CD4-positive, alpha-beta T cell treated with Interferon gamma for 1 hour (primary cell): ENCODE measurements around the gene NET1.

Source experiments
- DNase-seq: peaks from one replicate; pipeline ENCODE4 v3.0.0-alpha.2; 2020

NET1 gene

DNA sequence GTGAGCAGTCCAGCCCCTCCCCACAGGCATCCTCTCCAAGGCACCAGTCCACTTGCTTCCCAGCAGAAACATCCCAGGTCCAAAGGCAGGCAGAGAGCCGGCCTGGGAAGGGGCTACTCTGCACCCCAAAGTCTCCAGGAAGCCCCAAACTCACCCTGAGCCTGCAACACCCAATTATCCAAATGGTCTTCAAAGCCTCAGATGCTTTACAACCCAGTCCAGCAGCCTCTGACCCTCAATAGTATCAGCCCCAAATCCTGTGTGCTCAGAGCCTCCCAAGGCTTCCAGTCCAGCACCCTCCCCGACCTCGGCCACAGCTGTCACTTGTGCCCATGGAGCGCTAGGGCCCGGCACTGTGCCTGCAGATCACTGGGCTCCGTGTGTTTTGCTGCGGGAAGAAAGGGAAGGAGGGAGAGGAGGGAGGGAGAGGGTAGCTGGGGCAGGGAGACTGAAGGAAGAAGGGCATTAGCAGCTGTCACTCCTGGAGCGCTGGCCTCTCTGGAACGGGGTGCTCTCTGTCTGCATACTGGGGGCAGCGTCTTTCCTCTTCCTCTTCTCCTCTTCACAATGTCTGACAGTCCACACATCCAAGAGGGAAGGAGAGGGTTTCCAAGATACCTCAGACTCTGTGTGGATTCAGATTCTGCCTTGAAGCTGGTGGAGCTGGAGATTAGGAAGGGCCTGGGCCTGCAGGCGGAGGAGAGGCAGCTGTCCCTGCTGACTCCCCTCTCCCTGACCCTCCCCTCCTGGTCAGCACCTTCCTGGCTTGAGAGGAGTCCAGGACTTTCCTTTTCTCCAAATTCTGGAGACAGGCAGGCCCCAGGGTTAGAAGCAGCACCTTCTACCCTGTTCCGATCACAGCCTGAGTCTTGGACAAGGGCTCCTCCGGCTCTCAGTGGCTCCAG is 73.8 kb downstream of the NET1 start:
- no peak for DNase-seq

GRCh38 chr10:5486853-5487235 is 74.5 kb downstream of the NET1 start:
- no peak for DNase-seq

DNA sequence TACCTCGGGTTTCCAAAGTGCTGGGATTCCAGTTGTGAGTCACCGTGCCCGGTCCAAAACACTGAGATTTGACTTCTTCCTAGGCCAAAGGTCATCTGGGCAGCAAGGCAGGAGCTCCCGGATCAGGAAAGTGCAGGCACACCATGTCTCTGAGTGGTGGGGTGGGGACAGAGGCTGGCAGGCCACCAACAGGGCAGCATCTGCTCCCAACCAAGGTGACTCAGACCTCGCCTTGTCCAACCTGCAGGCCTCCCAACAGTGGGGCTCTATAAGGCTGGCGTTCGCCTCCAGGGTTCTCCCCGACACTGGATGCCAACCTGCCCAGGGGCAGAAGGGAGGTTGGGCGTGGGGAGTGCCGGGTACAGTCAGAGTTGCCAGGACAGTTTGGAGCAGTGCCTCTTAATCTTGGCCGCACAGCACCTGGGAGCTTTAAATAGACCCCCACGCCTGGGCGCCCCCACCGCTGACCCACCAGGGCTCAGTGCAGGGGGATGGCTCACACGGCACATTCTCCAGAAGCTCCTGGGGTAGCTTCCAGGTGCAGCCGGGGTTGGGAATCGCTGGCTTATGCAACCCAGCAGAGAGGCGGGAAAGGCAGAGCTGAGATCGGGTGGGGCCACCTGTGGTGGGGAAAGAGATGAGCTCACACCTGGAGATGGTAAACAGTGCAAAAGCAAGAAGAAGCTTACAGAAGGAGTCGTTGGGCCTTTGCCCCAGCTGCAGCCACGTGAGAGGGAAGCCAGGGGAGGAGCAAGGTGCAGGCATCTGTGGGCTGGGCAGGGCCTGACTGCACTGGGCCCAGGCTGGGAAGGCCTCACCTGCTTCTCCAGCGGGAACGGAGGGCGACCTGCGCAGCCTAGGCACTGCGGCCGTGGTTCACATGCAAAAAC is 76.2 kb downstream of the NET1 start:
- no peak for DNase-seq

DNA sequence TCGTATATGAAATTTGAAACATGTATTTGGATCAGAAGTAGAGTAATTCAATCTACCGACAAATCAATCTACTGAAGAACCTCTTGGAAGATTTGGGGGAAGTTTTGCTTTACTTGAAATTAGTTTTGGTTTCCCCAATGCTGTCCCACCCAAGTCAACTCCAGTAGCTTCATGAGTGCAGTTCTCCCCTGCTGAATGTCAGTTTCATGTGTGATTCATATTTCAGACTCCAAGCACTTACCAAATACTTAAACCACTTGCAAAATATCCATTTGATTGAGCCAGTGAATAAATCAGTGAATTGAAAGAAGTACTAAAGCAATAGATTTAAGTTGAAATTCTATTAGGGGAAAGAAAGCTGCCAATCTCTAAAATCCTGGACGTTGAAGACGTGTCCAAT is 77.7 kb downstream of the NET1 start:
- DNase-seq: no peak

DNA sequence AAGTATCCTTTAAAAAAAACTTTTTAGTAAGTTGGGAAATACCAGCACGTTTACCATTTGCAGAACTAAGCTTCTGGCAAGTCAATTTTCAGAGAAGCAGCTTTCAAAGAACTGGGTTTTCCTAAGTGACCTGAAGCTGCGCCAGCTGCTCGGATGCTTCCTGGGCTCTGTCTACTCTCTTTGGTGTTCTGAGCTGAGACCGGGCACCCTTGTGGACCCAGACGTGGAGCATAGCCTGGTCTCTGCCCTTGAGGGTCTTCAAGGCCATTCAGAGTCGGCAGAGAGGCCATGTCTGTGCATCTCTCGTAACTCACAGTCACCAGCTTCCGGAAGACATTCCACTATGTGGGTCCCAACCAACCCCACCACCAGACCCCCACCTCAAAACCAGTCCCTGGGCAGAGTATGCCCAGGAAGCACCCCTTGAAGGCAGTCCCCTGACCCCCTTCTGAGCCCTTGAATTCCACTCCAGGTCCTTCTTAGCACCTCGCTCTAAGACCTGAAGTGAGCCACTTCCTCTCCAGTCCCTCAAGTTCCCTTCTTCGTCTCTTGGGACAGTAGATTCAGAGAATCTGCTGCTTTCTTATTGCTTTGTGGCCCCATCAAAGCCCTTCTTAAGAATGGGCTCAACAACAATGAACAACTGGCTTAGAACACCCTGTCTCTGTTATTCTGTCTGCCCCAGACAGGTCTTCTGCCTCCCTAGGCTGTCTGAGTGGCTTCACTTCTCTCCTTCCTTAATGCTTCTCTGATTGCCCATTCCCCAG is 78.5 kb downstream of the NET1 start:
- no peak for DNase-seq

DNA sequence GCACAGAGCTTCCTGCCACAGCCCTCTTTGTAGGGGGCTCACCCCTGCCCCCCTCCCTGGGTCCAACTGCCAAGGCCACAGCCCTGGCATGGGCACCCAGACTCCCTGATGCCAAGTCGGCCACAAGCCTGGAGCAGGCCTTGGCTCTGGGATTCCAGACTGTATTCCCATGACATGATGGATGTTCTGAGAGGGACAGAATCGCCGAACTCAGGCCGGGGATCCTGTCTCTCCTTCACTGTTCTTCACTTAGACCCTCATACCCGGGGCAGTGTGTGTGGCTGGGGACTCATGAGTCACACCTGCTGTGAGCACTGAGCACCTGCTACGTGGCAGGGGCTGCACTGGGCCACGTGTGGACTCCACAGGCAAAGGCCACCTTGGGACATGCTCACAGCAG is 79.1 kb downstream of the NET1 start:
- no peak for DNase-seq

GRCh38 chr10:5492322-5492855 is 80.0 kb downstream of the NET1 start:
- DNase-seq: no peak

DNA sequence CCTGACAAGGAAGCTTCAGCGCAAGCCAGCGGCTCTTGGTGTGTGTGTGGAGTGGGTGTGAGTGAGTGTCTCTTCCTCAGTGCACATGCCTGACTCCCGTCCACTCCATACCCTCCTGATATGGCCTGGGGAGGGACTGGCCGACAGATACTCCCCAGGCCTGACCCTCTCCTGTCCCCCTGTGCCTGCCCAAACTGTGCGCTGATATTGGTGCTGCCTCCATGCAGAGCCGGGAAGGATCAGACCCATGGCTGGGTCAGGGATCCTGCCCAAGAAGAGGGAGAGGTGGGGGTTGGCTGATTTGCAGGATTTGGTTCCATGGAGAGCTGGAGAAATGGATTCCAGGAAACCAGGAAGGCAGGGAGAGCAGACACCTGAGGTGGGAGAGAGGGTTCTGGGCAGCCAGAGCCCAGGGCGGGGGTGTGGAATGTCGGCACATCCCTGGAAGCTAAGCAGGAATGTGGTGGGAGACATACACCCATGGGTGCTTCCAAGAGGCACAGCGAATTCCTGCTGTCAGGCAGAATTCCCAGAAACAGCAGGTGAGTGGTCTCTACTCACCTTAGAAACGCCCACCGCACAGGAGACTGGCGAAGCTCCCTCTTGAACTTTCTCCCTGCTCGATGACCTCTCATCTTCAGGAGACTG is 80.7 kb downstream of the NET1 start:
- no peak for DNase-seq

- DNase-seq: no peak
Measured at GRCh38 chr10:5493691-5494090, 81.3 kb downstream of the NET1 start.

GRCh38 chr10:5494611-5495010 is 82.3 kb downstream of the NET1 start:
- no peak for DNase-seq

DNA sequence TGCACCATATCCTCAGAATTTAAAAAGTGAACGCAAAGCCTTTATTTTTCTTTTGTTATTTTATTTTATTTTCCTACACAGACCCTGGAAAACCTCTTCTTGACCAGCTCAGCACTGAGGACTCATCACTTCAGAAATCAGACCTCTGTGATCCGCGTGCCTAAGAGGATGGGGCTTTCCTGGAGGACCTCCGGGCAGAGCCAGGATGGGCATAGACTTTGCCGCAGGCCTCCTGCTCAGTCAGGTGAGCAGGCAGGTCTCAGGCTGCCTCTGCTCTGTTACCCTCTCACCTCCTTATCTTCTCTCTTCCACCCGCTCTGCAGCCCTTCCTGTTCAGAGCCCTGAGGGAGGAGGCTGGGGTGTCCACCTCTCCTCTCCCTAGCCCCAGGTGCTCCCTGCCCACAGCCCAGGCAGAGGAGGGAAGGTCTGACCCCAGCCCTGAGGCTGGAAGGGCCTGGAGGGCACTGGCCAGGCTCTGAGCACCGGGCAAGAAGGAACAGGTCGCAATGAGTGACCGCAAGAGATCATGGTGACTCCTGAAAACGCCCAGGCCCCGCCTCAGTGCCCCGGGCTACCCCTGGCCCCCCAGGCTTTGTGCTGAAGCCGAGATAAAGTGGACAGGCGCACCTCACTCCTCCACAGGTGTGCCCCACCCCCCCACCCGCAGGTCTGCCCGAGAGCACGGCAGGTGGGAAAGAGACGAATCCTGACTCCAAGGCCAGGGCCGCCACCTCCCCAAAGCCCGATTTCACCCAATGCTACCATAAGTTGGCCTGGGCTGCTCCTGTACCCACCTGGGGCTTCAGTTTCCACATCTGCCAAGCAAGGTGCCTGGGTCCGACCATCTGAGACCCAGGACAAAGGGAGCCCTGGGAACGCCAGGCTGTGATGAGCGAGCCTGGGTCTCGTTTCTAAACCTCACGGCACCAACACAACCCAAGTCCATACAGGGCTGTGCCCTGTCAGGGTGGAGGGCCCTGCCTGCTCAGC is 84.2 kb downstream of the NET1 start:
- DNase-seq: no peak

DNA sequence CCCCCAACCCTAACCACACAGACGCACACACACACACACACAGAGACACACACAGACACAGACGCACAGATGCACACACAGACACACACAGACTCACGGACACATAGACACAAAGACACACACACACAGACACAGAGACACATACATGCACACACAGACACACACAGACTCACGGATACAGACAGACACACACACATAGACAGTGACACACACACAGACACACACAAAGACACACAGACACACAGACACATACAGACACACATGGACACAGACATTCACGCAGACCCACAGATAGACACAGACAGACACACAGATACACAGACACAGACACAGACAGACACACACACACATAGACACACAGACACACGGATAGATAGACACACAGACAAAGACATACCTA is 84.9 kb downstream of the NET1 start:
- DNase-seq: no peak

- DNase-seq: no peak
Measured at GRCh38 chr10:5497948-5498730, 85.8 kb downstream of the NET1 start.

DNA sequence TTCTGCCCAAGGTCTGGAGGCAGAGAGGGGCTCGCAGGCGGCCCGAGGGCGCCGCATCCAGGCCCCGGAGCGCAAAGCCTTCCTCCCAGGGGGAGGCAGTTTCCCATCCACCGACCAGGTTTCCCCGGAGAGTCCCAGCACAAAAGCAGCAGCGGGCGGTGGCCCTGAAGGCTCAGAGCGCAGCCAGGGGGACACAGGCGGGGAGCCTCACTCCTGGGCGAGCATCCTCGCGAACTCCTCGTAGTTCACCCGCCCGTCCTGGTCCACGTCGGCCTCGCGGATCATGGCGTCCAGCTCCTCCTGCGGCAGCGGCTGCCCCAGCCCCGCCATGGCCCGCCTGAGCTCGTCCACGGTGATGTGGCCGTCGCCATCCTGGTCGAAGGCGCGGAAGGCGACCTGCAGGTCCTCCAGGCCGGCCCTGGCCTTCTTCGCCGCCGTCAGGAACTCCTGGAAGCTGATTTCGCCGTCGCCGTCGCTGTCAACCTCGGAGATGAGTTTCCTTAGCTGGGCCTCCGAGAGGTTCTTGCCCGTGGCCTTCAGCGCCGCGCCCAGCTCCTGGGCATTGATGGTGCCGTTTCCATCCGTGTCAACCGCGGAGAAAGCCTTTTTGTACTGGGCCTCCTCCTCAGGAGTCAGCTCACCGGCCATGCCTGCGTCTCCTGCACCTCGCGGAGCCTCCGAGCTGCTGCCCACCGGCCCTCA is 86.6 kb downstream of the NET1 start:
- DNase-seq: no peak

GRCh38 chr10:5499493-5500140 is 87.3 kb downstream of the NET1 start, which contains the start of gene CALML5:
Gene CALML5, minus strand, starts transcription at chr10:5499570. Its CDS starts 132 bp downstream, at chr10:5499438.
- DNase-seq: no peak

DNA sequence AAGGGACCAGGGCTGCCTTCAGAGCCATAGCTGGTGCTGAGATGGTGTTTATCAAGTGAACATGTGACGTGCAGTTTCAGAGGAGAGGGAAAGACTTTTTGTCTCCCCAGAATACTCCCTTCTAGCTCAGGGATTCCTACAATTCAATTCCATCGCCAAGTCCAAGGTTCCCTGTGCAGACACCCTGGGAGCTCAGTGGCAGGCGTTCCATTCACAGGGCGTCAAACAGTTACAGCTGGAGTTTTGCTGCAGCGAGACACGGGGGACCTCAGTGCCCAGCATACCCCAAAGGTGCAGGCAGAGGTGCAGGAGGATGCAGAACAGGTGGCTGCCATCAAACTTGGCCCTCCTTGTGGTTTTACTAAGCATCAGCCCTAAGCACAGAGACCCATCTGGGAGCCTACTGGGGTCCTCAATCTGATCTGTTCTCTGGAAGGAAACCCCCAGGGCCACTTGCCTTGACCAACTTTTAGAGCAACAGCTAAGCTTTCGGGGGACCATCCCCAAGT is 87.9 kb downstream of the NET1 start:
- no peak for DNase-seq

DNA sequence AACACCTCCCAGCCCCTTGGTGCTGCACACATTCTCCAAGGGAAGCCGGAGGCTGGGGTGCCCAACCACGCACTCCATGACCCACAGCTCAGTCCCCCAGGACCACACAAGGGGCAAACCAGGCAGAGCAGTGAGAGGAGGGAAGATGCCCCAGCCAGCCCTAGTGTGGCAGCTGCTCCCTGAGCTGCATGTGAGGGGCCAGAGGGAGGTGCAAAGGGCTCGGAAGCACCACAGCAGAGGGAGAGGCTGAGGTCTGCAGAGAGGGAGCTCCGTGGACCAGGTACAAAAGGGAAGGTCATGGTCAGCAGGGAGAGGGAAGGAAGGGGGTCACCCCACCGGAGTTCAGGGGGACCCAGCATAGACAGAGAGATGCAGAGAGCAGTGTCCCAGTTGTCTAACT is 88.6 kb downstream of the NET1 start:
- DNase-seq: no peak

DNA sequence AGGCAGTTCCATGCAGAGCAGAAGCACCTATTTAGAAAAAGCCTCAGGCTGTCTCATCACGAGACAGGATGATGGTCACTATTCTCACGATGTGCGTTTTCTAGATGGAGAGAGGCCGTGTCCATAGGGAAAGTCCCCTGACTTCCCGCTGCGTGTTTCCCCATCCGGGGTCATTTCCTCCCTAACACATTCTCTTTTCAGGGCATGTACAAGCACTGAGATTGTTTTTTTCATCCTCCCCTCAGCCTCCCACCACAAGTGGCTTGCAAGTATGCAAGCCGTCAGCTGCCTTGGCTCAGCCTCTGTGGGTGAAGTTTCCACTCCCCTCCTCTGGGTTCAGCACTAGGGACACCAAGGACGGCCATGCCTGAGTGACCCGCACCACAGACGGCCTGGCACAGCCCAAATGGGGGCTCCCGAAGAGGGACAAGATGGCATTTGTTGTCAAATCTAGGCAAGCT is 89.7 kb downstream of the NET1 start:
- DNase-seq: no peak
